GM21381 (cell line): ENCODE results near the gene APBB2.
"Not testable (repeated sequence)": the region's sequence is repeated elsewhere in the genome, so short reads cannot be mapped to it uniquely, and the experiment has no call there.

Experiments used
- ATAC-seq: cut with Tn5 transposase; IDR thresholded peaks from one replicate; pipeline ENCODE4 v1.9.1; 2021; ENCODE audit warnings: mild to moderate bottlenecking, moderate library complexity; ENCODE audit not compliant: unreplicated experiment

Gene APBB2

DNA sequence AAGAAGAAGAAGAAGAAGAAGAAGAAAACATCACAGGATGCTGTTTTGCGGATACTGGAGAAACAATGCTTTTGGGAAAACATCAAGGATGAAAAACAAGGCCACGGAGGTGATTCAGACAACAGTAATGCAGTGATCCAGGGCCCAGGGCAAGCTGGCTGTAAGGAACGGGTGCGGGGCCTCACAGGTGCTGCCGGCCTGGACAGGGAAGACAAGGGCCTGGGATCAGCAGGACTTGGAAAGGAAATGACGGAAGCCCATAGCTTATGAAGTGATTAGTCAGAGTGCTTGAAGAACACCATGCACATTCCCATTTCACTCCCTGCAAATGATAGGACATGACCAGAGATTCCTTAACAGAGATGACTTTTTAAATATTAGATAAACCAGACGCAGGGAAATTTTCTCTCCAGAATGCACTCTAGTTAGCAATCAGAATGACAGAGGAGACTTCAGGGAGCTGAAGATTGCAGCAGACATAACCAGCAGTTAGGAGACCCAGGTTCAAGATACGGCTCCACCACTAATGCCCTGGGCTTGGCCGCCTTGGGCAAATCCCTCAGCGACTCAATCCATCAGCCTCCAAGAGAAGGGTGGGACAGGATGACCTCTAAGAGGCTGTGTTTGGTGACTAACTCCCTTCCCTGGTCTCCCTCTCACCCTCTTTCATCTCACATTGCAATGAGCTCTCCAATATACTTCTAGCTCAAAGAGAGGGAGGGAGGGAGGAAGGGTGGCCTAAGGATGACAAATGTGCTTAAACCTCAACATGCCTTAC is 54.1 kb downstream of the APBB2 start:
- no peak for ATAC-seq

DNA sequence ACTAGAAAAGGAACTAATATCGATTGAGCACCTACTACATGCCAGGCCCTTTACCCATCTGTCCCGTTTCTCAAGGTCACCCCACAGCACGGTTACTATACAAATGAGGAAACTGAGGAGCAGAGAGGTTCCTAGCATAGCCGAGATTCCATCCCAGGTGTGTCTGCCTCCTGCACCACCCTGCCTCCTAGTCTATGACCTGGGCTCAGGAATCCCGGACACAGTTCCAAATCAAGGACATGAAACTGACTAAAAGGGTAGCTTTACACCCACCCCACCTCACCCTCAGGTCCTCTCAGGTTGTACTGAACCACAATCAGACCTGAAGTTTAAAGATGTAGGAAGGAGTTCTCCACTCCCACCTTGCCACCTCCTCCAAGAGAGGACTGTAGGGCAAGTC is 55.6 kb downstream of the APBB2 start:
- no peak for ATAC-seq

DNA sequence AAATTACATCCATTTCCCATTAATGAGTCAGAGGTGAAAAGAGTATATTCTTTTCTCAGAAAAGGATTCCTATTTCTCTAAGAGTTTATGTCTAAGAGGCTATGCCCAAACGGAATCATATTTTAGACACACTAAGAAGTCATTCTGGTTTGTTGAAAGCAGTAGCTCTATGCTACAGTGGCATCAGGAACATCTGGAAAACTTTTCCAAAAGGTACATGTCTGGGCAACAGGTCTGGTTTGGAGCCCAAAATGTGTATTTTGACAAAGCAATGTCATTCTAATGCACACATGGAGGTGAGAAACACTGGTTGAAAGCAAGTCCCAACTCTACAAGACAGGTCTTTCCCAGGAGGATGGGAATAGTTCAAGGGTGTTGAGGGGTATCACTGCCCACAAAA is 56.1 kb downstream of the APBB2 start:
- ATAC-seq = no peak

DNA sequence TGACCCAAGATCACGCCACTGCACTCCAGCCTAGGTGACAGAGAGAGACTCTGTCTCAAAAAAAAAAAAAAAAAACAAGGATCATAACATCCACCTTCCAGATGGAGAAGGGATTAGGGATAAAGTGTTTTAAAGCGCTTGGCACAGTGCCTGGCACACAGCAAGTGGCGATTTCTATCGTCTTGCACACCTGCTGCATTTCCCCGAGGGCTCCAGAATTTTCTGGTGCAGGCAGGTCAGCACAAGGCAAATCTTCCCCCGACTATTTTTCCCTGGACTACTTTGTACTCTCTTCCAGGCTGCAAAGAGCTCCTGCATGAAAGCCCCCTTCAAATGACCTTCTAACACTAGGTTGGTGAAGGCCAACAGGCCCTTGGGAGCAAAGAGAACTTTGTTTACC is 57.3 kb downstream of the APBB2 start:
- no peak for ATAC-seq

- ATAC-seq = no peak
Observed at GRCh38 chr4:41156574-41156973, 57.8 kb downstream of the APBB2 start.

- ATAC-seq = no peak
Observed at GRCh38 chr4:41155194-41155830, 59.0 kb downstream of the APBB2 start.

DNA sequence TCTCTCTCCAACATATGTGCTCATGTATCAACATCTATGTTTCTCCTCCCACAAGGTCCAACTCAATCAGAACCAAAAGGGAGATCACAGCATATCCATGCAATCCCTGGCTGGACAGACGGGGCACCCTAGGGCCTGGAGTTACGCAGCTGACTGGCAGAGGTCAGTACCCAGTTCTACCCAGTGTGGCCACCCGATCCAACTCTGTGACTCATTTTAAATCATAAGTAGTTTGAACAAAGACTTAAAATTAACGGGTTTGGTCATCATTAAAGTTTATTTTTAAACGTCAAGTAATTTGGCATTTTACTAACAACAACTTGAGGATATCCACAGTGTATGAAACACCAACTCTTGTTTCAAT is 59.5 kb downstream of the APBB2 start:
- no peak for ATAC-seq

DNA sequence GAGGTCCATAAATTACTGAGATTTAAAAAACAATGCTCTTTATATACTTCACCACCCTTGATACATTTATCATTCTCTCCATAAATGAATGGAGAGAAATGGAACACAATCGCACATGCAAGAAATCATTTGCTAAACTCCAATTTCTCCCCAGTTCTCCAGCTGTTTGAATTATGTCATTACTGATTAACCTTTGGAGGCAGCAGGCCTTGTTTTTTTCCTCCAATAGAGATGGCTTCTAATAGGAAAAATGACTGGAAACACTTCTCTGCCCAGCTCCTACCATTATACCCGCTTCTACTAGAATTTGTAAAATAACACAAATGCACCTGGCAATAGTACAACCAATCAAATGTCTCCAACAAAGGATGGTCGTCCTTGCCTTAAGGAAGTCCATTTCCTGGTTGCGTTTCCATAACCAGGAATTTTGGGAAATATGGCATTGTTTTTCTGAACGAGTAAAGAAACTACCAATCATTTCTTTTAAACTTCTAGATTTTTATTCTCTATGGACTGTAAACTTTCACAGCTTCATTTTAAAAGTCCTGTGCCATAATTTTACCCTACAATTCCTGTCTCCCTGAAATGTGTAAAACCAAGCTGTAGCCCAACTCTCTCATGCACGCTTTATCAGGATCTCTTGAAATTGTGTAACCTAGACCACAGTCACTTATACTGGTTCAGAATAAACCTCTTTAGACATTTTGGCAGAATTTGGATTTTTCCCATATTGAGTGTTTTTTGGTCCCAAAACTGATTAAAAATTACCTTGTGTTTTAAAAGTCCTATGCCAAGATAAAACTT is 60.1 kb downstream of the APBB2 start:
- no peak for ATAC-seq

DNA sequence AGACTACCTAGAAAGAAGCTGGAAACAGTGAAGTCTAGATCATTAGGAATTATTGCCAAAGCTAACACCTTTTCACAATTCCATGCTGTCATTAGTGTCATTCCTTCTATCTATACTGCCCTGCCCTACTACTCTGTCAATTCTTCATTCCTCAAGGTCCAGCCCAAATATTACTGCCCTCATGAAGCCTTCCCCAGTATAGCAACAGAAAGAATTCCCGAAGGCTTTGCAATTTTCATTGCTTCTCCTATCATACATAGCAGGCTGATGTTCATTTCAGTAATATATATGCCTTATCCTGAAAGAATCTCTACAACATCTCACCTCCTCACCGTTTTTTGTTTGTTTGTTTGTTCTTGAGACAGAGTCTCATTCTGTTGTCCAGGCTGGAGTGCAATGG is 63.9 kb downstream of the APBB2 start:
- ATAC-seq = no peak

DNA sequence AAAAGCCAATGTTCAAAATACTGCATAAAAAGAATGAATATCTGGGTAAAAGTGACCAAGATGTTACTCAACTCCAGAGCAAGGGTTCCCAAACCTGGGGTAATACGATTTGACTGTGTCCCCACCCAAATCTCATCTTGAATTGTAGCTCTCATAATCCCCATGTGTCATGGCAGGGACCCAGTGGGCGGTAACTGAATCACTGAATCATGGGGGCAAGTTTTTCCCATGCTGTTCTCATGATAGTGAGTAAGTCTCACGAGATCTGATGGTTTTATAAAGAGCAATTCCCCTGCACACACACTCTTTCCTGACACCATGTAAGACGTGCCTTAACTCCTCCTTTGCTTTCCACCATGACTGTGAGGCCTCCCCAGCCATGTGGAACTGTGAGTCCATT is 64.8 kb downstream of the APBB2 start:
- ATAC-seq = not testable (repeated sequence)

GRCh38 chr4:41148931-41149330 is 65.4 kb downstream of the APBB2 start:
- no peak for ATAC-seq

GRCh38 chr4:41148292-41148691 is 66.0 kb downstream of the APBB2 start:
- ATAC-seq = no peak

DNA sequence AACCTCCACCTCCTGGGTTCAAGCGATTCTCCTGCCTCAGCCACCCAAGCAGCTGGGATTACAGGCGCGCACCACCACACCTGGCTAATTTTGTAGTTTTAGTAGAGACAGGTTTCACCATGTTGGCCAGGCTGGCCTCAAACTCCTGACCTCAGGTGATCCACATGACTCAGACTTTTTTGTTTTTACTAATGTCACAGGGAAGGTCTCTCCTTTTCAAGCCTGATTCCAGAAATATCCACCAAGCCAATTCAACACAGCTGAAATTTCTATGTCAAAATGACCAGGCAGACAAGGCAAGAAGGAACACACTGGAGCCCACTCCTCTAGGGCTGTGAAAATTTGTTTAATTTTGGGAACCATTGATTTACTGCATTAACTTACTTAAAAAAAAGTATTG is 66.8 kb downstream of the APBB2 start:
- not testable (repeated sequence) for ATAC-seq

DNA sequence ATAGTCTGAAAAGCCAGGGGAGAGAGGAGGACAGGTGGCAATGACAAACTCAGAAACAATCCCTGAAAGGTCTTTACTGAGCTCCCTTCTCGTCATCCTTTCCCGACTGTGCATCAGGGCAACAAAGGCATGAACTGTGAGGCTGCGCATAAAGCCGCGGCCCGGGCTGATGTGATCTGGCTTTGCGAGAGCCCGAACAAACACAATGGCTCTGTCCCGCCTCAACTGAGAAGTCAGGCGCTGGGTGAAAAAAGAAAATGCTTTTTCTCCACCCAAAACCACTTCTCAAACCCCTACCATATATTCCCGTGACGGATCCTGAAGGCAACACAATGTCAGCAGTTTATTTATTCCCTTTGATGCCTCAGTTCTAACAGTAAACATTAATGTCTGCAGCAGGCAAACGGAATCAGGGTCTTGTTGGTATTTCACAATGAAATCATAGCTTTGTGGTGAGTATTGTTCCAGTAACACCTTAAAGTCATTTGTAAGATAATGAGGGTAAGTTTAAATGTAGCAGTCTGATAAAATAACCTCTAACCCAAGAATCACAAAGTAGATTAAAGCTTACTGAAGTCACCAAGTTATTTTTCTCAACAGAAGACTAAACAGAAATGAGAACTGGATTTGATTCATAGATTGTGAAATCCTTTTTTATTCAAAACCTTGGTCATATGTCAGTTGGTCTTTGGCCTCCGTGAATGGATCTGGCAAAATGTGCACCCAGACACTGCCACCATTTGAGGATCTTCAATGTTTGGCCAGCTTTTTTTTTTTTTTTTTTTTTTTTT is 67.4 kb downstream of the APBB2 start:
- ATAC-seq = no peak

DNA sequence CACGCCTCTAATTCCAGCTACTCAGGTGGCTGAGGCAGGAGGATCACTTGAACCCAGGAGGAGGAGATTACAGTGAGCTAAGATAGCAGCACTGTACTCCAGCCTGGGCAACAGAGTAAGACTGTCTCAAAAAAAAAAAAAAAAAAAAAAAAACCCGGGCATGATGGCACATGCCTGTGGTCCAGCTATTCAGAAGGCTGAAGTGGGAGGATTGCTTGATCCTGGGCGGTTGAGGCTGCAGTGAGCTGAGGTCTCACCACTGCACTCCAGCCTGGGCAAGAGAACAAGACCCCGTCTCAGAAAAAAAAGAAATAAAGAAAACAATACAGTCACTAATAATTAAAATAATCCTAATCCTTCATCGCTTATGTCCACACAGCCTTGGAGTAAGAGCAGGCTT is 68.1 kb downstream of the APBB2 start:
- ATAC-seq = no peak

- no peak for ATAC-seq
Observed at GRCh38 chr4:41145571-41146078, 68.7 kb downstream of the APBB2 start.

- ATAC-seq = no peak
Observed at GRCh38 chr4:41144812-41145211, 69.5 kb downstream of the APBB2 start.

DNA sequence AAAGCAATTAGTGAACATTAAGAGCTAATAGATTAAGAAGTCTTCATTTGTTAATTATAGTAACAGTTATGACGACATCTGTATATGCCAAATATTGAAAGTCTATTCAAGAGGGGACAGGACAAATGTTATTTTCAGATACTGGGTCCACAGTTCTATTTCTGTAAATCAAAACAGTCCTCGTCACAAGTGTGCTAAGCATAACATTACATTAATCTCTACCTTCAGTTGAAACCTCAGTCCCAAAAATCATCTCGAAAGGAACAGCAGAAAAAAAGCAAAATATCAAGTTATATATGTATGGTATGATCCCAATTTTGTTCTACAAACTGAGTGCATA is 70.3 kb downstream of the APBB2 start:
- ATAC-seq = no peak

DNA sequence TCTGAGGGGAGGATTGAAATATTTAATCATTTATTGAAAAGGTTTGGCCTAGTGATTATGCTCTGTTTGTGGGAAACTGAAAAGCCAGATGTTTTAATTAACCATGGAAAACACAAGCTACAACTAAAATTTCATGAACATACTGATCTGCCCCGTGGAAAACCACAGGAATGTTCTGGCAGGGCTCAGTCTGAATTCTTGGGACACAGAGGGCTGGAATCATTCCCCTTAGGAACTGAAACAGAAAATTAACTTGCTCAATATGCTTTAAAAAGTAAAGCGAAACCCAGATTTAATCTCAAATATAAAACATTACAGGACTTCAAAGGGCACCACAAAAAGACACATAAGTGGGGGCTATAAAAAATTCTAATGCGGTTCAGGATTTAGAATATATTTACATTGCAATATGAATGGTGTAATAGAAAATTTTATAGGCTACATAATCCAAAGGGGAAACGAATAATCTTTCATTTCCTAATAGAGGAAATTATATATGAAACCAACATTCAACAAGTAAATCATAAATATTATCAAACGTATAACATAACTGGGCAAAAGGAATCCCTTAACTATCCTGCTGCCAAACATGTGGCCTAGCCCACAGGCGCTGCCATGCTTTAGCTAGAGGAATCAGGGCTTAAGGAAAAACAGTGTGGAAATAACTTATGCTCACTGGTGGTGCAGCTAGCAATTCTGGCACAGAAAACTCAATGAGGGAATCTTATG is 70.9 kb downstream of the APBB2 start:
- ATAC-seq = no peak
